ENCODE results near the gene DEAF1.

Gene DEAF1

DNA sequence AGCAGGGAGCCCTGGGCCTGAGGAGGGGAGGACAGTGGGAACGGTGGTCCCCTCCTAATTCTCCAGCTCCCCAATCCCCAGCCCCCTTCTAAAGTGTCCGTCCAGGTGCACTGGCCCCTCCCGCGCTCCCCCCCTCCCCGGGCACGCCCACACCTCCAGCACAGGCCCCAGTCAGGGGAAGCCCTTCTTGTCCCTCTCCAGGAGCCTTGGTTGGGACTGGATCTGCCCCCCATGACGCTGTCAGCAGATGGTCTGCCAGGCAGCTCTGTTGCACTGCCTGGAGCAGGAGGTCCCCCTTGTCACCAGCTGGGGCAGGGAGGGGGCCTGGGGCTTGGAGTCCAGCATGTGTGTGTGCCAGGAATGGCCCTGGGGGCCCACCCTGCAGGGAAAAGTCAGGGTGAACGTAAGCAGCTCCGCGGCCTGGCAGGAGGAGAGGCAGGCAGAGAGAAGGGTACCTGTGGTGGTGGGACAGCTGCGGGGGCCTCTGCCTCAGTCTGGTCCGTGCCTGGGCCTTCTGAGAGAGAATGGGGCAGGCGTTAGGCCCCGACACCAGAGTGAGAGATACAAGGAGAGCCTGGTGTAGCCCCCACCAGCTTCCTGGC, 80.9 kb downstream of the DEAF1 start:
- H3K36me3 Mint-ChIP-seq (ENCODE audit: insufficient read depth): peaks cover 72% of the 10 kb centered on the region
- peak overlapping the region; percentile 69 to 87 for H3K4me3 Mint-ChIP-seq
- no peaks in the 10 kb centered on the region for H3K27me3 Mint-ChIP-seq
- H3K27ac Mint-ChIP-seq: peak overlapping the region; percentile 89 to 90
- no peaks in the 10 kb centered on the region for H3K9me3 Mint-ChIP-seq
- peaks cover 6 to 21% of the 10 kb centered on the region in 2 donors for H3K4me1 Mint-ChIP-seq (ENCODE audit: low read depth in 2 of 2)
- ATAC-seq (replicated peaks): no peak
- DNase-seq: no peak

DNA sequence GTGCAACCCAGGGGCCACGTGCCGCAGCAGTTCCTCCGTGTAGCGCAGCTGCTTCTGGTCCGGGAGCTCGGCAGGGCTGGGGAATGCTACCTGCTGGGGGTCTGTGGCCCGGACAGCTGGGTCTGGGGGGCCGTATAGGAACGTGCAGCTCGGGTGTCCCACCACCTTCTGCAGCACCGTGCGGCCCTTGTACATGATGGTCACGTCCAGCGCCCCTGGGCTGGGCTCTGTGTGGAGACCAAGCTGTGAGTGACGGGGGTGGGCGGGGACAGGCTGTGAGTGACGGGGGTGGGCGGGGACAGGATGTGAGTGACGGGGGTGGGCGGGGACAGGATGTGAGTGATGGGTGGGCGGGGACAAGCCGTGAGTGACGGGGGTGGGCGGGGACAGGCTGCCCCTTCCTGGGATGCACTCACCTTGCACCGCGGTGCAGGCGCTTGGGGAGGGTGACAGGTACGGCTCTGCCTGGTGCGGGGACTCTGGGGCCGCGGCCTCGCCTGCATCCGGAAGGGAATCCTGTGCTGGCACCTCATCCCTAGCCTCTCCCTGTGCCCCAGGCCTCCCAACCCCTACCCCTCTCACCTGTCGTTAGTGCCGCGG, 81.6 kb downstream of the DEAF1 start:
- ATAC-seq (replicated peaks): peak; percentile 47
- H3K4me3 Mint-ChIP-seq: peak overlapping the region in 1 of 2 donors; percentile 69
- peaks cover 6 to 21% of the 10 kb centered on the region in 2 donors for H3K4me1 Mint-ChIP-seq (ENCODE audit: low read depth in 2 of 2)
- H3K27ac Mint-ChIP-seq: peak overlapping the region in 1 of 2 donors; percentile 90
- H3K9me3 Mint-ChIP-seq: no peaks in the 10 kb centered on the region
- DNase-seq: peak; percentile 50 to 80 (median 68)
- peaks cover 75% of the 10 kb centered on the region for H3K36me3 Mint-ChIP-seq (ENCODE audit: insufficient read depth)
- H3K27me3 Mint-ChIP-seq: no peaks in the 10 kb centered on the region

DNA sequence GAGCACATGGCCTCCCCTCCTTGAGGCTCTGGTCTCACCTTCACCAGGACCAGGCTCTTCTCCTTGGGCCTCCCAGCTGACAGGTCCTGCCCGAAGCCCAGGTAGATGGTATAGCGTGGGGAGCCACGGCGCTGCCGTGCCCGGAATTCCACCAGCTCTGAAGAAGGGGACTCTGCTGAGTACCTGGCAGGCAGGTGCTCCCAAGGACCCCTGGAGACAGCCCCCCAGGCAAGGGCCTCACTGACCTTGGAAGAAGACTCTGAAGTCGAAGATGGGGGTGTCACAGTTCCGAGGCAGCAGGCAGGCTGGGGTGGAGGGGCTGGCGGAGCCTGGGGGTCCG, 82.1 kb downstream of the DEAF1 start:
- Mint-ChIP-seq H3K4me3 (no peak overlapping the region), H3K27ac (peak overlapping the region; percentile 22 to 90), H3K4me1 (ENCODE audit: low read depth in 2 of 2) (peaks cover 6 to 21% of the 10 kb centered on the region in 2 donors), H3K9me3 (no peaks in the 10 kb centered on the region), H3K27me3 (no peaks in the 10 kb centered on the region), H3K36me3 (ENCODE audit: insufficient read depth) (peaks cover 73% of the 10 kb centered on the region)
- DNase-seq: no peak
- no peak for ATAC-seq (replicated peaks)

DNA sequence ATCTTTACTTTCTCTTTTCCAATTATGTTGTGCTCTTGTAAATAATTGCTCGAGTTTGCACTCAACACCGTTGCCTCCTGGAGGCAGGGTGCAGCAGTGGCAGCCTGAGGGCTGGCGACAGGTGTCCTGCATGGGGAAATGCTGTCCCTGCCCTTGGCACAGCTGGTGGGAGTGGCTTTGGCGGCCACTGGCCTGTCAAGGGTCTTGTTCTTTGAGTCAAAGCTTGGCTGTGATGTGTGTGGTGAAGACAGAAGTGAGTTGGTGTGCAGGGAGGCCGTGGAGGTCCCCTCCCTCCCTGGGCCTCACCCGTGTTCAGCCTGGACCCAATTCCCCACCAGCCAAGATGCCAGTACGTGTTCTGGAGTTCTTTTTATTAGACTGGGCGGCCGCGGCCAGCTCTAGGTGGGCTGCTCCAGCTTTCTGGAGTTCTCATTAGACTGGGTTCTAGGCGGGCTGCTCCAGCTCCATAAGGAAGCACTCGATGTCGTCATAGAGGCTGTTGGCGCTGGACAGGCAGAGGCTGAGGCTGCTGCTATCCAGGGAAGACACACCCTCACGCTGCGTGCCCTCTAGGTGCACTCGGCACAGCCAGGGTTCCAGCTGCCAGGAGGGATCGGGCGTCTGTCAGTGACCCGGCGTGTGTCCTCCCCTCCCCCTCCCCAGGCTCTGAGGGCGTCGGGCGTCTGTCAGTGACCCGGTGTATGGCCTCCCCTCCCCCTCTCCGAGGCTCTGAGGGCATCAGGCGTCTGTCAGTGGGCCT, 82.6 kb downstream of the DEAF1 start:
- H3K4me1 Mint-ChIP-seq (ENCODE audit: low read depth in 2 of 2): peaks cover 6 to 21% of the 10 kb centered on the region in 2 donors
- ATAC-seq (replicated peaks) (no peak), DNase-seq (no peak)
- H3K27me3 Mint-ChIP-seq: no peaks in the 10 kb centered on the region
- H3K36me3 Mint-ChIP-seq (ENCODE audit: insufficient read depth): peaks cover 71% of the 10 kb centered on the region
- H3K9me3 Mint-ChIP-seq: no peaks in the 10 kb centered on the region
- H3K4me3 Mint-ChIP-seq: peak overlapping the region in 1 of 2 donors; percentile 6
- peak overlapping the region; percentile 86 to 90 for H3K27ac Mint-ChIP-seq

DNA sequence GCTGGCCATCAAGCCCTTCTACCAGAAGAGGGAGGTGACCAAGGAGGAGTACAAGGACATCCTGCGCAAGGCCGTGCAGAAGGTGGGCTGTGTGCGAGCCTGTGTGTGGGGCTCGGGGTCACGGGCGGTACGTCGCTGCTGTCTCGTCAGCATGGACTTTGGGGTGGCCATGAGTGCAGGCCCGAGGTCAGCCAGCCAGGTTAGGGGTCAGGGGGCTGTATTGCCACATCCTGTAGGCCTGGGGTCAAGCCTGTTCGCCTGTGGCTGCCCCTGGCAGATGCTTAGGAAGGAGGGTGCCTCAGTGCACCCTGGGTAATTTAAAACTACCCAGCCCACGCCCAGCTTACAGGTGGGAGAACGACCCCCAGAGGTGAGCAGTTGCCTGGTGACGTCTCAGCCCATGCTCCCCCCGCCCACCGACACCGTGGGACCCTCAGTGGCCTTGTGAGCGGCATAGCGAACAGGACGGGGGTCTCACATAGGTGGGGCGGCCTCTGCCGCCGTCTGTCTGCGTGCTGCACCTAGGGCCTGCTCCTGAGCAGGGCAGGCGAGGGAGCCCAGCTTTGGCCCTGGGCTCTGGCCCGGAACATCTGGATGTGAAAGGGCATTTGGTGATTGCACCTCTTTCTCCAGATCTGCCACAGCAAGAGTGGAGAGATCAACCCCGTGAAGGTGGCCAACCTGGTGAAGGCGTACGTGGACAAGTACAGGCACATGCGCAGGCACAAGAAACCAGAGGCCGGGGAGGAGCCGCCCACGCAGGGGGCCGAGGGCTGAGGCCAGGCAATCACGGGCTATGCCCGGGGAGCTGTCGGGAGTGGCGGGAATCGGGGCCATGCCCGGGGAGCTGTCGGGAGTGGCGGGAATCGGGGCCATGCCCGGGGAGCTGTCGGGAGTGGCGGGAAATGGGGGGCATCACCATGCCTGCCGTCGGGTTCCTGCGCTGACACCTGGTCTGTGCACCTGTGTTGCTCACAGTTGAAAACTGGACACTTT, 83.7 kb downstream of the DEAF1 start:
- H3K4me1 Mint-ChIP-seq (ENCODE audit: low read depth in 2 of 2): peaks cover 6 to 20% of the 10 kb centered on the region in 2 donors
- peak overlapping the region in 1 of 2 donors; percentile 90 for H3K27ac Mint-ChIP-seq
- H3K4me3 Mint-ChIP-seq: peak overlapping the region in 1 of 2 donors; percentile 6
- ATAC-seq (replicated peaks) (no peak), DNase-seq (no peak)
- no peaks in the 10 kb centered on the region for H3K27me3 Mint-ChIP-seq
- peaks cover 81% of the 10 kb centered on the region for H3K36me3 Mint-ChIP-seq (ENCODE audit: insufficient read depth)
- H3K9me3 Mint-ChIP-seq: no peaks in the 10 kb centered on the region

DNA sequence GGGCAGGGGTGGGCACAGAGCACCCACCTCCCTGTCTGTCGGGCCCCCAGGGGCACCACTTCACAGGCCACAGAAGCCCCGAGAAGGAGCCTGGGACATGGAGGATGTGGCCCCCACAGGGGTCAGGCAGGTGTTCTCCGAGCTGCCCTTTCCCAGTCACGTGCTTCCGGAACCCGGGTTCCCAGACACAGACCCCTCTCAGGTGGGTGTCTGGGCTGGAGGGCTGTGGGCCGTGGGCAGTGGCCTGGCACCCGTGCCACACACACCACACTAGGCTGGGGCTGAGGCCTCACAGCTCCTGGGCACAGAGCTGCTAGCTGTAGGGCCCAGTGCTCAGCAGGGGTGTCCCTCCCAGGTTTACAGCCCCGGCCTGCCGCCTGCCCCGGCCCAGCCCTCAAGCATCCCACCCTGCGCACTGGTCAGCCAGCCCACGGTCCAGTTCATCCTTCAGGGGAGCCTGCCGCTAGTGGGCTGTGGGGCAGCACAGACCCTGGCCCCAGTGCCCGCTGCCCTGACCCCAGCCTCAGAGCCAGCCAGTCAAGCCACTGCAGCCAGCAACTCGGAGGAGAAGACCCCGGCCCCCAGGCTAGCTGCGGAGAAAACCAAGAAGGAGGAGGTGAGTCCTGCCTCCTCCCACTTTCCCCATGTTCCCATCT, 84.7 kb downstream of the DEAF1 start:
- Mint-ChIP-seq H3K4me3 (no peak overlapping the region), H3K9me3 (no peaks in the 10 kb centered on the region), H3K27me3 (no peaks in the 10 kb centered on the region), H3K27ac (peak overlapping the region in 1 of 2 donors; percentile 90), H3K4me1 (ENCODE audit: low read depth in 2 of 2) (peaks cover 0 to 17% of the 10 kb centered on the region in 2 donors), H3K36me3 (ENCODE audit: insufficient read depth) (peaks cover 71% of the 10 kb centered on the region)
- DNase-seq: no peak
- no peak for ATAC-seq (replicated peaks)

DNA sequence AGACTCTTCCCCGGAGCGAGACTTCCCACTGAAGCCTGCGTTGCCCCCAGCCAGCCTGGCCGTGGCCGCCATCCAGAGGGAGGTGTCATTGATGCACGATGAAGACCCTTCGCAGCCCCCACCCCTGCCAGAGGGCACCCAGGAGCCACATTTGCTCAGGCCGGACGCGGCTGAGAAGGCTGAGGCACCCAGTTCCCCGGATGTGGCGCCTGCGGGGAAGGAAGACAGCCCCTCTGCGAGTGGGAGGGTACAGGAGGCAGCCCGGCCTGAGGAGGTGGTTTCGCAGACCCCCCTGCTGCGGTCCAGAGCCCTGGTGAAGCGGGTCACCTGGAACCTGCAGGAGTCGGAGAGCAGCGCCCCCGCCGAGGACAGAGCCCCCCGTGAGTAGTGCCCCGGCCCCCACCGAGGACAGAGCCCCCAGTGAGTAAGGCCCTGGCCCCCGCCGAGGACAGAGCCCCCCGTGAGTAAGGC, 85.6 kb downstream of the DEAF1 start:
- Mint-ChIP-seq H3K4me1 (ENCODE audit: low read depth in 2 of 2) (peaks cover 0 to 17% of the 10 kb centered on the region in 2 donors), H3K4me3 (no peak overlapping the region), H3K36me3 (ENCODE audit: insufficient read depth) (peaks cover 71% of the 10 kb centered on the region), H3K9me3 (no peaks in the 10 kb centered on the region), H3K27me3 (no peaks in the 10 kb centered on the region), H3K27ac (no peak overlapping the region)
- DNase-seq (no peak), ATAC-seq (replicated peaks) (no peak)

DNA sequence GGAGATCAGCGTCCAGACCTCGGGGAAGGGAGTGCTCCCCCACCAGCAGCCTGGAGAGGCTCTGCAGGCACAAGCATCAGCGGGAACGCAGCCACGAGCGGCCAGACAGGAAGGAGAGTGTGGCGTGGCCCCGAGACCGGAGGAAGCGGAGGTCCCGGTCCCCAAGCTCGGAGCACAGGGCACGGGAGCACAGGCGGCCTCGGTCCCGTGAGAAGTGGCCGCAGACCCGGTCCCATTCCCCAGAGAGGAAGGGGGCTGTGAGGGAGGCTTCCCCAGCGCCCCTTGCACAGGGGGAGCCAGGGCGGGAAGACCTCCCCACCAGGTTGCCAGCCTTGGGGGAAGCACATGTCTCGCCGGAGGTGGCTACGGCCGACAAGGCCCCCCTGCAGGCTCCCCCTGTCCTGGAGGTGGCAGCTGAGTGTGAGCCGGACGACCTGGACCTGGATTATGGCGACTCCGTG, 86.2 kb downstream of the DEAF1 start:
- DNase-seq (no peak), ATAC-seq (replicated peaks) (no peak)
- peaks cover 0 to 13% of the 10 kb centered on the region in 2 donors for H3K4me1 Mint-ChIP-seq (ENCODE audit: low read depth in 2 of 2)
- no peaks in the 10 kb centered on the region for H3K27me3 Mint-ChIP-seq
- peaks cover 72% of the 10 kb centered on the region for H3K36me3 Mint-ChIP-seq (ENCODE audit: insufficient read depth)
- H3K4me3 Mint-ChIP-seq: no peak overlapping the region
- peak overlapping the region in 1 of 2 donors; percentile 72 for H3K27ac Mint-ChIP-seq
- no peaks in the 10 kb centered on the region for H3K9me3 Mint-ChIP-seq

DNA sequence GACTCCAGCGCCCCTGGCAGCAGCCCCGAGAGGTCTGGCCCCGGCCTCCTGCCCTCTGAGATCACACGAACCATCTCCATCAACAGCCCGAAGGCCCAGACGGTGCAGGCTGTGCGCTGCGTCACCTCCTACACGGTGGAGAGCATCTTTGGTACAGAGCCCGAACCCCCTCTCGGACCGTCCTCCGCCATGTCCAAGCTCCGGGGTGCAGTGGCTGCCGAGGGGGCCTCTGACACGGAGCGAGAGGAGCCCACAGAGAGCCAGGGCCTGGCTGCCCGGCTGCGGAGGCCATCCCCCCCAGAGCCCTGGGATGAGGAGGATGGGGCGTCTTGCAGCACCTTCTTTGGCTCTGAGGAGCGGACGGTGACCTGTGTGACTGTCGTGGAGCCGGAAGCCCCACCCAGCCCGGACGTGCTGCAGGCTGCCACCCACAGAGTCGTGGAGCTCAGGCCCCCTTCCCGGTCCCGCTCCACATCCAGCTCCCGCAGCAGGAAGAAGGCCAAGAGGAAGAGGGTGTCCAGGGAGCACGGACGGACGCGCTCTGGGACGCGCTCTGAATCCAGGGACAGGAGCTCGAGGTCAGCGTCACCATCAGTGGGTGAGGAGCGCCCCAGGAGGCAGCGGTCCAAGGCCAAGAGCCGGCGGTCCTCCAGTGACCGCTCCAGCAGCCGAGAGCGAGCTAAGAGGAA, 86.9 kb downstream of the DEAF1 start:
- ATAC-seq (replicated peaks) (no peak), DNase-seq (no peak)
- Mint-ChIP-seq H3K27ac (peak overlapping the region in 1 of 2 donors; percentile 72), H3K36me3 (ENCODE audit: insufficient read depth) (peaks cover 71% of the 10 kb centered on the region), H3K4me3 (no peak overlapping the region), H3K27me3 (no peaks in the 10 kb centered on the region), H3K4me1 (ENCODE audit: low read depth in 2 of 2) (peaks cover 0 to 10% of the 10 kb centered on the region in 2 donors), H3K9me3 (no peaks in the 10 kb centered on the region)

DNA sequence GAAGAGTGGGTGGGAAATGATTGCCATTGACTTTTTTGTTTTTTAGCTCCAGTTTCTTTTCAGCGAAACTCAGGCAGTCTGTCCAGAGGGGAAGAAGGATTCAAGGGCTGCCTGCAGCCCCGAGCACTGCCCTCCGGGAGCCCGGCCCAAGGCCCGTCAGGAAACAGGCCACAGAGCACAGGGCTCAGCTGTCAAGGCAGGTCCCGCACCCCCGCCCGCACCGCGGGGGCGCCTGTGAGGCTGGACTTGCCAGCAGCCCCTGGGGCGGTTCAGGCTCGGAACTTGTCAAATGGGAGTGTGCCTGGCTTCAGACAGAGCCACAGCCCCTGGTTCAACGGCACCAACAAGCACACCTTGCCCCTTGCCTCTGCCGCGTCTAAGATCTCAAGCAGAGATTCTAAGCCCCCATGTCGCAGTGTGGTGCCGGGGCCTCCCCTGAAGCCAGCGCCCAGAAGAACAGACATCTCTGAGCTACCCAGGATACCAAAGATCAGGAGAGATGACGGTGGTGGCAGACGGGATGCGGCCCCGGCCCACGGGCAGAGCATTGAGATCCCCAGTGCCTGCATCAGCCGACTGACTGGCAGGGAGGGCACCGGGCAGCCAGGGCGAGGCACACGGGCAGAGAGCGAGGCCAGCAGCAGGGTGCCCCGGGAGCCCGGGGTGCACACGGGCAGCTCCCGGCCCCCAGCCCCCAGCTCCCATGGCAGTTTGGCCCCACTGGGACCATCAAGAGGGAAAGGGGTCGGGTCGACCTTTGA, 87.8 kb downstream of the DEAF1 start:
- Mint-ChIP-seq H3K9me3 (no peaks in the 10 kb centered on the region), H3K27me3 (no peaks in the 10 kb centered on the region), H3K27ac (peak overlapping the region in 1 of 2 donors; percentile 55), H3K4me3 (no peak overlapping the region), H3K36me3 (ENCODE audit: insufficient read depth) (peaks cover 74% of the 10 kb centered on the region), H3K4me1 (ENCODE audit: low read depth in 2 of 2) (peaks cover 0 to 3% of the 10 kb centered on the region in 2 donors)
- no peak for DNase-seq
- no peak for ATAC-seq (replicated peaks)

DNA sequence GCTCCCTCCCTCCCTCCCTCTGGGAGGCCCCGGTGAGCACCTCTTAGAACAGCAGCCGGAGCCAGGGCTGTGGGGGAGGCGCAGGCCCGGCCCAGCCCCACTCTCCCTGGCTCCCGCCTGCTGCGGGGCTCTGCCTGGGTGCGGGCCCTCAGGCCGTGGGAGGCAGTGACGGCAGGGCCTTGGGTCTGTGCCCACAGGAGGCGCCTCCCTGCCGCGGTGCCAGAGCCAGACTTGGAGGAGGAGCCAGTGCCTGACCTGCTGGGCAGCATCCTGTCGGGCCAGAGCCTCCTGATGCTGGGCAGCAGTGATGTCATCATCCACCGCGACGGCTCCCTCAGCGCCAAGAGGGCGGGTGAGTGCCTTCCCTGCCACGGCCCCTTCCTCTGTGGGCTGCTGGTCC, 88.8 kb downstream of the DEAF1 start:
- Mint-ChIP-seq H3K4me1 (ENCODE audit: low read depth in 2 of 2) (peaks cover 0 to 1% of the 10 kb centered on the region in 2 donors), H3K36me3 (ENCODE audit: insufficient read depth) (peaks cover 74% of the 10 kb centered on the region), H3K27me3 (no peaks in the 10 kb centered on the region), H3K4me3 (no peak overlapping the region), H3K9me3 (no peaks in the 10 kb centered on the region), H3K27ac (peak overlapping the region in 1 of 2 donors; percentile 55)
- DNase-seq (no peak), ATAC-seq (replicated peaks) (no peak)
